Stimulated activated CD4-positive, alpha-beta T cell treated with anti-CD3 and anti-CD28 coated beads, Interleukin-1b, Interleukin-23, amount 100 ng/mL, for 48 hours (primary cell): Measurements from ENCODE around the gene ALDOC.
A peak's percentile ranks its signal among the peaks of the same experiment; 100 is the strongest.
"Not testable (repeated sequence)": the region's sequence is repeated elsewhere in the genome, so short reads cannot be mapped to it uniquely, and the experiment has no call there.

Source experiments
- DNase-seq: peaks from one replicate; pipeline ENCODE4 v3.0.0-alpha.2; 2020

Gene ALDOC

DNA sequence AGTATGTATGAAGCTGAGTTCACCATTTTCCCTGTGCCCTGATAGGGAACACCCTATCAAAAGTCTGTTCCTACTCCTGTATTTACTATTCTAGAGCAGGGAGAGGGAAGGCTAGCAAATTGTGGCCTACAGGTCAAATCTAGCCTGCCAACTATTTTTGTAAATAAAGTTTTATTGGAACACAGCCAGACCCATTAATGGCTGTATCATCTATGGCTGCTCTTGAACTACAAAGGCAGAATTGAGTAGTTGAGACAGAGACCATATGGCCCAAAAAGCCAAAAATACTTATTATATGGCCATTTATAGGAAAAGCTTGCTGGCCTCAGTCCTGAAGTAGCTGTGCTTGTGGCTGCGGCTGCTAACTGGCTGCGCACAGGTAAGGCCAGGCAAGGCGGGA is 4.3 kb upstream of the ALDOC start:
- DNase-seq = no peak

DNA sequence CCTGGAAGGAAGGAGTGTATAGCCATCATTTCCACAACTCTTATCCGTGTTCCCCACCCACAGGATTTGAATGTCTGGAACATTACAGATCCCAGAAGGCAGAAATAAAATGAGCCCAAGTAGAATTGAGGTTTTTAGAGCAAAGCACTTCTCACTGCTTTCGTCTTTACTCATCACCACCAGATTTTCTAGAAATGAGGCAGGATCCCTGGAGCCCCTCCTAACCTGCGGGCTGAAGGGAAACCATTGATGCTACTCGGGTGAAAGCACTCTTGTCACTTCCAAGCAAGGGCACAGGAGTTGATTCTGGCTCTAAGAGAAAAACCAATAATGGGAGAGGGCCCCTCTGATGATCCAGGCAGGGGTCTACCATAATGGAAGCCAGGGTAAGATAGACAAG is 2.8 kb upstream of the ALDOC start:
- peak; percentile 40 for DNase-seq

DNA sequence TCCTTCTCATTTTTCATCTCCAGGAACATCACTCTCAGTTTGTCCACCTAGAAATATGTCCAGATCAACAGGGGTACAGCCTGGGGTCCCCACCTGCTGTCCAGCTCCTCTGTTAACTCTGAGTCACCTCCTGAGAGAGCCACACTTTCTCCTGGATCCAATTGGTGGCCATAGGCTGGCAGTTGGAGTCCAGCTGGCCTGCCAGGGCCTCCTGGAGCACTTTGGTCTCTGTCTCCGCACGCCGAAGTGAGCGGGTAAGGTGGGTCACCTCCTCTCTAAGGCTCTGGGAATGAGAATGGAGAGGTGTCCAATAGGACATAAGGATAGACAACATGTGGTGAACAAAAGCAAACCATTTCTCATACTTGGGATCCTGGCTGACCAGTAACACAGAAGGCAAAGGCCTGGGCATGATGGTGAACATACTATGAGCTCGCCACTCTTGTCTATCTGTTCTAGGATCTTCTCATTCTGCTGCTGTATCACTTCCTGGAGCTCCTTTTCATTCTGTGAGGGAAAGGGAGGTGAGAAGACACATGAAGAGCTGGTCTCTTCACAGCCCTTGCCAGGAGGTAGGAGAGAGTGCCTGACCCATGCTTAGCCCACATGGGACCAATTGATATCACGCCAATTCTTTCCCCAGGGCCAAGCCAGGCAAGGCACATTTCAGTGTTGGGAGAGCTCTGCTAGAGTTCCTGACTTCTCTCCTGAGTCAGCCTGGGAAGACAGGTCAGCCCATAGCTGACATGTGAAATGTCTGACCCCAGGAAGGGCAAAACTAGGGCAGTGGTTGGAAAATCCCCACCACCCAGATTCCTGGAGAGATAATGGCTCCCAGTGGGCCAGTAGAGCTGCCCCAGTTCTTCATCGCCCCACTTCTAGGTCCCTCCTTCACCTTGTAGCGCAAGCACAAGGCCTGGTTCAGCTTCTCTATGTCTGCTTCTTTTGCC is 1.8 kb upstream of the ALDOC start:
- DNase-seq = no peak

DNA sequence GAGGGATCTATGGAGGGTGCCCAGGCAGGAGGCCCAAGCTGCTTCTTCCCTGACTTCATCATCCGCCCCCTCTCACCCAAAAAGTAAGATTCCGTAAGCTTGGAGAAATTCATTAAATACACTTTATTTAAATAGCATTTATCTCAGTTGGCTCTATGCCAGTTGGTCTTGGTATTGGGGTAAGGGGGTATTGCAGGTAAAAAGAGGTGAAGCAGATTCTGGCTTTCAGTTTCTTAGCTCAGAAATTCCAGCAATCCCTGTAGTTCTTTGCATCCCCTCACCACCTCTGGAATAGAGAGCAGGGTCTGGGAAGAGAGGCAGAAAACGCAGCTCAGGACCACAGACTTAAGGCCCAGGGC is 750 bp upstream of the ALDOC start:
- no peak for DNase-seq

DNA sequence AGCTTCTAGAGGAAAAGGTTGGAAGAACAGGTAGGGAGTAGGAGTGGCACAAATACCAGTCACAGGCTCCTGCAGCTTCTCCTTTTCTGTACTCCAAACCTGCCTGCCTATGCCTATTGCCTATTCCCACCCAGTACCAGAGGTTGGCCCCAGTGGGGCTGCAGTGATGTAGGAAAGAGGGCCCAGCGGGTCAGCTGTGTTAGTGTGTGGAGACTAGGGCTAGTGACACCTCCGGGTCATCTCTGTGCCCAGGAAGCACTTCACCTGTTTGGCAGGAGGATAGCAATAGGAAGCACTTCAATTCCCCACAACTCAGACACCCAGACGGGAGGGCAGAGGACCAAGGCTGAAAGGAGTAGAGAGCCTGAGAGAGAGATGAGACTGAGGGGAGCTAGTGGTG is 679 bp downstream of the ALDOC start:
- DNase-seq = not testable (repeated sequence)

DNA sequence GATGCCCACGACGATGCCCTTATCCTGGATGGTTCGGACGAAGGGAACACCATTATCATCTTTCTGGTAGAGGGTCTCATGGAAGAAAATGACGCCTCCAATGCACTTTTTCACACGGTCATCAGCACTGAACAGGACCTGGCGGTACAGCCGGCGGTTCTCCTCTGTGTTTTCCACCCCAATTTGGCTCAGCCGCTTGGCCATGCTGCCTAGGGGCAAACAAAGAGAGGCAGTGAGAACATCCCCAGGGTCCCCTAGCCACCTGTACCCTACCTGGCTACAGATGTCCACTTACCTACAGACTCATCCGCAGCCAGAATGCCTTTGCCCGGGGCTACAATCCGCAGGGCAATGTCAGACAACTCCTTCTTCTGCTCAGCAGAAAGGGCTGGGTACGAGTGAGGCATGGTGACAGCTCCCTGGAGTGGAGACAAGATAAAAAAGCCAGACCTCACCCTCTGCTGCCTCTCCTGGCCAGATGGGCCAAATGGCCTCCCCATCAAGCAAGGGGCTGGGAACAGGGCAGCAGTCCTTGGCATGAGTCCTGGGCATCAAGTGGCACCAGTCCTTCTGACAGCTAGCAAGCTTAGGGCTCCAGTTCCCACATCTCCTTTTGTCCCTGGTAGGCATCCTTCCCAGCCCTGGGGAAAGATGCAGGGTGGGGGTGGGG is 1.4 kb downstream of the ALDOC start:
- no peak for DNase-seq

DNA sequence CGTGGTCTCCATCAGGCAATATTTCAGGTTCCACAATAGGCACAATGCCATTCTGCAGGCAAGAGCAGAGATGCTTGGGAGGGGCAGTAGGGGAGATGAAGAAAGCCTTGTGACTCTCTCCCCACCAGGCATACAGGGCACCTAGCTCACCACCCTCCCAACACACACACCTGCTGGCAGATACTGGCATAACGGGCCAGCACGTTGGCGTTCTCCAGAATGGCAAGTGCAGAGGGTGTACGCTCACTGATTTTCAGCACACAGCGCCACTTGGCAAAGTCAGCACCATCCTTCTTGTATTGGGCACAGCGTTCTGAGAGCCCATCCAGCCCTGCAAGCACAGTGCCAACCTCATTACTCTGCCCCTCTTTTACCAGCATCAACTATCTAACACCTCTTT is 2.2 kb downstream of the ALDOC start:
- DNase-seq = peak; percentile 17

DNA sequence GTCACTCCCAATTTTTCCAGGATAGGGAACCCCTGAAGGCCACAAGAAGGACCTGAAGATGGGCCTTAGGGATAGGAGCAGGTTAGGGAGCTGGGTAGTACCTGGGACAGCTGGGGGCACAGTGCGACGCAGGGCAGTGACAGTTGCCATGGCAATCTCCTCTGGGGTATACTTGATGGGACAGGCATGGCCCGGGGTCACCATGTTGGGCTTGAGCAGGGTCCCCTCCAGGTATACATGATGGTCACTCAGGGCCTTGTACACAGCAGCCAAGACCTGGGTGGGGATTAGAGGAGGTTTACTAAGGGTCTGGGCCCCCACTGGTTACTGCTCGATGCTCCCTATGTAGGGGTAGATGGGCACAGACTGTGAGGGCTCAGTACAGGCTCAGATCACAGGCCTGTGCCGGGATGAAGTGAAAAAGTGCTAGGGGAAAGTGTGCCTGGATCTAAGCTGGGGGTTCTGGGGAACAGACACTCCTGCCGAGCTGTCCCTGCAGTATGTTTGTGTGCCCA is 2.7 kb downstream of the ALDOC start:
- DNase-seq = no peak

DNA sequence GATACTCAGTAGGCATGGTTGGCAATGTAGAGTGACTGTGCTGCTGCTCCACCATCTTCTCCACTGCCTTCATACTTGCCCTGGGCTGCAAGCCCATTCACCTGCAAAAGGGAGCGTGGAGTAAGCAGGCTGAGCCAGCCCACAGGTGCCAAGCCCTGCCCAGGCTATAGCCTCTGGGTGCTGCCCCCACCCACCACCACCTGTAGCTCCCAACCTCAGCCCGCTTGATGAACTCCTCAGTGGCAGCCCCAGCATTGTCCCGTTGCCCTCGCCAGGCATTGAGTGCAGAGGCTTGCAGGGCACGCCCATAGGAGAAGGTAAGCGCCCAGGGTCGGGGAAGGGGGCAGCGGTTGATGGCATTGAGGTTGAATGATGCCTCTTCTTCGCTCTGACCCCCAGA is 3.2 kb downstream of the ALDOC start:
- DNase-seq = no peak

DNA sequence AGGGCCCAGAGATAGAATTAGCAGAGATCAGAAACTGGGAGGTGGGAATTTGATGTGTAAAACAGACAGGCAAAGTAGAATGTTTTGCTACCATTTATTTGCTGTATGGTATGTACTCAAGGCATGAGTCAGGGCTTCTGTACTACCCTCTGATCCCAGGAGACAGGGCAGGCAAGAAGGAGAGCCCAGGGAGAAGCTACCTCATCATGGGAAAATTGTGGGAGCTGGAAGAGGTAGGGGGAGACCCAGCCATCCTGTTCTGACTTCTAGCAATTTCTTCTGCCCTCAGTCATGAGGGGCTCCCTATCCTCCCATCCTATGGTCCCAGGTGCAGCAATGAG is 3.7 kb downstream of the ALDOC start:
- no peak for DNase-seq

DNA sequence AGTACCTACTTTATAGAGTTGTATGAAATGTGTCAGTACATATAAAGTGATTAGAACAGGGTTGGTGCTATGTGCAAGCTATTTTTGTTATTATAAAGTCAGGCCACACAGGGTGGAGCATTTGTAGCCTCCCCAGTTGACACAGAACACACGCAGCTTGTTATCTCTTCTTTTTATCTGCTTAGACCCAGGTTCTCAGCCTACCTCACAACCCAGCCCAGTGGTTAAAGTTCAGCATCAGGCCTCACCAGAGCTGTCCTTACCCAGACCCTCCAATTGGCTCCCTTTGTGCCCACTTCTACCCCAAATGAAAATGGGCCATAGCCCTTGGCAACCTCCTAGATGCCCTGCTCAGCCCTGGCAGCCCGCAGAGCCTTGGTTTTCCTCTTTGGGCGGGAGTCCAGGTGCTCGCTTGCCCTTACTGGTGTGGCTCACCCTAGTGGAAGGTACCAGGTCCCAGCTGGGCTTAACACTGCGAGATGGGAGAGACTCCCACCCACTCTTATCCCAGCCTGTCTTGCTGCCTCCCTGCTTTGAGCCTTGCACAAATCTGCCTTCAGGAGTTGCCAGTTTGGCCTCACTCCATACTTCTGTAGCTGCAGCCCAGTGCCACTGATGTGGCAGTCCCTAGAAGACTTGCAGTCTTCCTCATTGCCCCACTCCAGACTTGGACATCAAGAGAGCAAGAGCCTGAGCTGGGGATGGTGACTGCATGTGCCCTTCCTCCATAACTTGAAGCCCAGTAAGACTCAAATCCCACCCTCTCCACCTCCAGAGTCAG is 4.2 kb downstream of the ALDOC start:
- no peak for DNase-seq

DNA sequence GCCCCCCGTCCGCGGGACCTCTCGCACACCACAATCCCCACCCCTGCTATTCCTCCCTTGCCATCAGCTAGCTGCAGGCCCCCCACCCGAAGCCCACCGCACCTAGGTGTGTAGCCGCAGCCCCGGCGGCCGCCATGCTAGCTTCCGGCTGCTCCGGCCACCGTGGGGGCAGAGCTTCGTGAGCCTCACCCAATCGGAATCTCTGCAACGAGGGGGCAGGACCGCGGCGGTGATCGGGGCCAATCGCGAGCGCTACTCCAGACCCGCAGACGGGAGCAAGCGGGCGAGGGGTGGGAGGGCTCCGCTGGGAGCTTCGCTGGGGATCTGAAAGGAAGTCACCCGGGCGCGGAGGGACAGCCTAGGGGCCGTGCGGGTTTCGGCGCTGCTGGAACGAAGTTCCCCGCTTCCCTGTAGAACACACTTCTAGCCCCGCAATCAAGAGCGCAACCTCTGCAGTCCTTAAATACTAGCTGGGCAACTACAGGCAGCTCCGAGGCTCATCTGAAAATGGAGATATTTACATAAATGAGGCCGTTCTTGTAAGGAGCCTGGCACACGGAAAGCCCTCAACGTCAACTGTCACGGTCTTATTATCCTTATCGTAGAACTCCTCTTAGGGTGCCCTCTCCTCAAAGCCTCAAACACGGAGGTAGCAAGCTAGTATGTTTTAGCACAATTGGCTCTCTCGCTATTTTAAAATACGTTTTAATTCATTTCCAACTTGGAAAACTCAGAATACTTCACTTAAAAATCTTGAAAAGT is 5.2 kb downstream of the ALDOC start, which contains the start of gene PIGS:
PIGS (minus strand) TSS at position 164 of the 762 bp plus-strand sequence; CDS start at position 136, 28 bp downstream.
- DNase-seq = peak; percentile 93

DNA sequence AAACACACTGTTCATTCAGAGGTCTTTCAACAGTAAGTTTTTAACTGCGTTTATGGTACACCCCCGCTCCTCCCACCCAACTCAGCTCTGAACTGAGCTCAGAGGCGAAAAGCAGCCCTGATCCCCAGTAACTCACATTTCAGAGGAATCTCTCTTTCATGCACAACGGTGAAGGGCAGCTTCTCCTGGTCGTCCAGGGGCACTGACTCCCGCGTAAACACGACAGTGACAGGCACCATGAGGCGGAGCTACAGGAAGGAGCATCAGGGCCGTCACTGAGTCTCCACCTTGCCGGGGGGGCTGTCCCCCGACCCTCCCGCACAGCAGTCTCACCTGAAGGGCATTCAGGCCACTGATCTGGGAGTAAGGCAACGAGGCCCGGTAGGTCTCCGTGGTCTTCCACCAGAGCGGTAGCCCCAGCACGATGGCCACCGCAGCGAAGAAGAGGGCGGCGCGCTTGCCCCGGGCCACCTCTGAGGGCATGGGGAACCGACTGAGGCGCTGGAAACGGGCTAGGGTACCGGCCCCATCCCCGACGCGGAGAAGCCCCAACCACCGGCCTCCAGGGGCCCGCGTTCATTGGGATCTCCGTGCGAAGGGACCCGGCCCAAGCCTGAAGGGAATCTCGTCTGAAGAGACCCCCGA is 5.9 kb downstream of the ALDOC start:
- DNase-seq = peak; percentile 46

DNA sequence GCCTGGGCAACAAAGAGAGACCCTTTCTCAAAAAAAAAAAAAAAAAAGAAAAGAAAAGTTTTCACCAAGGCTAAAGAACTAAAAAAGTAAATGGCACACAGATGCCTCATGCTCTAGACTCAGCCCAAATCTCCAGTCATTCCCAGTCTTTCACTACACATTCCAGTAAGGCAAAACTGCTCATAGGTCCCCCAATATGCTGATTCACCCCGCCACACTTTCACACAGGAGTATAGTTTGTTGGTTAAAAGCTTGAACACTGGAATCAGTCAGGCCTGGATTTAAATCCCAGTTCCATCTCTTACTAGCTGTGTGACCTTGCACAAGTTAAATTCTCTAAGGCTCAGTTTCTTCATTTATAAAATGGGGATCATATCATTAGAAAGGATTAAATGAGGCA is 7.2 kb downstream of the ALDOC start:
- DNase-seq = no peak

DNA sequence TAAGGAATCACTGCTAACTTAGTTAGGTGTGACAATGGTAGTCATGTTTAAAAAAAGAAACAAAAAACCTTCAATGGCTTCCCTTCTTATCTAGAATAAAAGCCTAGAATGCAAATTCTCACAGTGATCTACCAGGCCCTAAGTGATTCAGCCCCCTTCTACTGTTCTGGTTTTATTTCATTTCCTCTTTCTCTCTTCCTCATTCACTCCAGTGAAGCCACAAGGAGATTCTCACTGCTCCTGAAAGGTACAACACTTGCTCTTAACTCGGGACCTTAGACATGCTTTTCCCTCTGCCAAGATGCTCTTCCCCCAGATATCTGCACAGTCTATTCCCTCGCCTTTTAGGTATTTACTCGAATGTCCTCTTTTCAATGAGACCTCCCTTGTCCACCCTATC is 9.1 kb downstream of the ALDOC start:
- no peak for DNase-seq

DNA sequence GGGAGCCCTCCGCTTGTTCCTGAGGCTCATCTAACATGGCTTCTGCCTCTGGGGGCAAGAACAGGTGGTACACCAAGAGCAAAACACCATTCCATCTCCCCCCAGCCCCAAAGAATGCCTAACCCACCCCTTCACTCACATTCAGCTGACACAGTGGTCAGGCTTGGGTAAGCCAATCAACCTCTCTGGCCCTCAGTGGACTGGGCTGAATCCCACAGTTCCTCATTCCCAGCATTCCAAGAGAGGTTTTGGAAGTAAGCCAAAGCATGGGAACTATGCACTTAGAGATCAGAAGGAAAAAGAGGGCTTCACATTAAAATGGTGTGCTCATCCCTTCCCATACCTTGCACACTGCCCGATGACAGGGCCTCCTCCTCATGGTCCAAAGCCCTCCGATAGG is 13.2 kb downstream of the ALDOC start:
- no peak for DNase-seq

DNA sequence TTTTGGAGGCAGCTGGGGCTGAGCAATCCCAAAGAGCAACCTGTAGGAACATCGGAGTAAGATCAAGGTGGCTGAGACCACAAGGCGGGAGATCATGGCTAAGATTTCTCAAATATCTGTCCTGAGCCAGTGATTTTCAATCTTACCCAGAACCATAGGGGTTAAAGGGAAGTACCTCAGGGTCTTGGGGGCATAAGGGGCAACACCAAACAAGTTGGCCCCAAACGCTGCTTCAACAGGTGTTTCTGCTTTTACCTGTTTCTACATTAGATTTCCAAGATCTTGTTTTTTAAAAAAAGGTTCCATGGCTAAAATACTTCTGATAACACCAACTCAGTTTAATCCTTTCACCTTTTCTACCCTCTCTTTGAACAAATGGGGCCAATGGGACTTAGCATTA is 21.7 kb downstream of the ALDOC start:
- DNase-seq = no peak

DNA sequence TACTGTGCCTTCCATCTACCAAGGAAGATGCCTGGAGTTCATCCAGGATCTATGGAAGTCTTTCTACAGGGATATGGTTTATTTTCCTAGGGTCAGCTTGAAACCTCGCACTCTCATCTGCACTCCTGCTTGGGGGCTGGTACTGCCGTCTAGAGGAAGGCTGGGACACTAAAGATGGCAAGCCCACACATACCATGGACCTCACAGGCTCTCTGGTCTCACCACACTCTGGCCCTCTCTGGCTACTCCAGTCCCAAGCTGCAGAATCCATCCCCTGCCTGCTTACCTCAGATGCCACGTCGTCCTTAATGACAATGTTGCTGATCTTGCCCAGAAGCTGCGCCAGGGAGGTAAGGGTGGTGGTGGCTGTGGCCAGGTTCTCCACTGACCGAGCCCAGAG is 22.1 kb downstream of the ALDOC start:
- DNase-seq = no peak

DNA sequence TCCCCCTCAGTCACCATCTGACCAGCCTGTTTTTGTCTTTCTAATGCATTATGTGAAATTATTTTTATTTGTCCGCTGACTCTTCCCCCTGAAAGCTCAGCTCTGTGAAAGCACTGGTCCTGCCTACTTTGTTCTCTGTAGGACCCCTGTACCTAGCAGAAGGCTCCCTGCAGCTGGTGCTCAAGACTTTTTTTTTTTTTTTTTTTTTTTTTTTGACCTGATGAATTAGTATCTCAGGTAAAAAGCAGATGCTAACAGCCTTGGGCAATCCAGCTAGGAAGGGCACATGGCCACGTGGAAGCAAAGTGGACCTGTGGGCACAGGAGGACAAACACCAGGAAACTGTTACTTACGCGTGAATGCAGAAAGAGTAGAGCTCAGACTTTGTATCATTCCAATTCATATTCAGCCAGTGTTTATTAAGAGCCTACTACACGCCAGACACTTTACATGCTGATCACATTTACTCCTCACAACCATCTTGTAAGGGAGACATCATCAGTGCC is 23.6 kb downstream of the ALDOC start:
- DNase-seq = no peak

DNA sequence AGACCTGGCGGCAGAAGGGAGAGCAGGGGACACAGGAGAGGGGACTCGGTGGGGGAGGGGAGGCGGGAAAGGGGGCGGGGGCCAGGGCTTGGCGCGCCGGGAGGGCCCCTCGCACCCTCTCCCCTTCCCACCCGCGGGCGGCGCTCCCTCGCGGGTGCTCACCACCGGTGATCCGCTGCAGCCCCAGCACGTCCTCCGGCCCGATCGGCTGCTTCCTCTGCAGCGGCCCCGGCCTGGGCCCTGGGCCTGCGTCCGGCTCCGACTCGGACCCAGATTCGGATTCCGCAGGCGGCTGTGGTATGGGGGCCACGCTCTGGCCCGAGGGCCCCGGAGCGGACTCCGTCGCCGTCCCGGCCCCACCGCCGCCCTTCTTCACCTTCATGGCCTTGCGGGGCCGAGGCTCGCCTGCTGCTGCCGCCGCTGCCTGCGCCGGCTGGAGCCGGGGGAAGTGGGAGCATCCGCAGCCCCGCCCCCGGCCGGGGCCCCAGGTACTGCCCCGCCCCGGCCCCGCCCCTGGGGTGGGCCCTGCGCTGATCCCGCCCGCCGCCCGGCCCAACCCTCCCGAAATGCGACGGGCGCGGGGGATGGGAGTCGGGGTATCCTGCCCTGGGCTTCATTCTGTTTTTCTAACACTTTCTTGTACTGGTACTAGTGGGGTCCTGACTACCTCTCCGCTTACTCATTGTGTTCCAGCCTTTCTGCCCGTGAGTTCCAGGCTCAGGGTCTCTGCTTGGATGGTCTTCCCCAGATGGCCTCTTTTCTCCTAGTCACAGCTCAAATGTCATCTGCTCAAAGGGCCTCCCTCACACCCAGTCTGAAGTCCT is 24.3 kb downstream of the ALDOC start, which contains the start of gene UNC119:
UNC119 (minus strand) TSS at position 449 of the 824 bp plus-strand sequence; CDS start at position 382, 67 bp downstream.
- peak; percentile 72 for DNase-seq
